MV-4-11 (cell line): ENCODE results near the gene TMEM135.

Experiments
- DNase-seq: peaks from one replicate; lab custom pipeline; 2025; lab: John Stamatoyannopoulos, UW

Gene TMEM135

DNA sequence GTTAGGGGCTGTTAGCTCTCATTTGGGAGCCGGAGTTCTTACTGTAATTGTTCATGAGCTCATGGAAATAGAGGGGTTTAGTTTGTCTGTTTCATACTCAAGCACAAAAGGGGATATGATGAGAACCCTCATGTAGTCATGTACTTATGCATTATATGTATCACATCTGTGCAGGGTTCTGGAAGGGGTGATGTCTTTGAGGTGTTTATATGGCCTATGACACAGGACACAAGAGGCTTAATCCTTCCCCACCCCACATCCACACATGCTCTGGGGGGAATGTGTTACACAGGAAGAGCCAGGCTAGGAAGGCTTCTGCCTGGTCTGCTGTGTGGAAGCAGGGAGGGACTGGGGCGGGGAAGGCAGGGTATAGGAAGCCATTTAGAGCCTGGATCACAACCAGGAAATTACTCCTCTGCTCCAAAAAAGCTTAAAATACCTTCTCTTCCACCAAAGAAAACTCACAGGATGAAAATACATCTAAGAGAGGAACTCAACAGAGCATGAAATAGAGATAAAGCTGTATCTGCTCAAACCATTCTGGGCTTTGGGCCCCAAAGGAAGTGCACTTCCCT, 316.1 kb downstream of the TMEM135 start:
- DNase-seq, result no peak

GRCh38 chr11:87355596-87355995, 317.9 kb downstream of the TMEM135 start:
- no peak for DNase-seq

GRCh38 chr11:87356428-87356827, 318.7 kb downstream of the TMEM135 start:
- DNase-seq, result no peak

DNA sequence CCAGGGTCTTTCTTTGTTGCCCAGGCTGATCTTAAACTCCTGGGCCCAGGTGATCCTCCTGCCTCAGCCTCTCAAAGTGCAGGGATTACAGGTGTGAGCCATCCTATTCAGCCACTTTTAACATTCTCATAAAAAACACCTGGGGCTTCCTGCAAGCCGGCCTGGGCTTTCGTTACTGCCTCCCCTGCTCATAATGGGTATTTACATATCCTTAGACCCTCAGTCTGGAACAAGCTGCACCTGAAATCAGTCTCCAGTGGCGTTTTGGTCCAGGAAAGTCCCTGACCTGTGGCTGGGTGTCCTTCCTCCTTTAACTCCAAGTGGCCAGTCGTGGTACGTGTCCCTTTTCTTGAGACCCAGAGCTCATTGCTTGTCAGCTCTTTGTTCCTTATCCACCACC, 320.7 kb downstream of the TMEM135 start:
- DNase-seq, result no peak

GRCh38 chr11:87359401-87359800, 321.7 kb downstream of the TMEM135 start:
- DNase-seq, result no peak

- no peak for DNase-seq
Measured at GRCh38 chr11:87361891-87362290, 324.2 kb downstream of the TMEM135 start.

GRCh38 chr11:87366346-87366745, 328.6 kb downstream of the TMEM135 start:
- no peak for DNase-seq

- no peak for DNase-seq
Measured at GRCh38 chr11:87366763-87367405, 329.1 kb downstream of the TMEM135 start.

DNA sequence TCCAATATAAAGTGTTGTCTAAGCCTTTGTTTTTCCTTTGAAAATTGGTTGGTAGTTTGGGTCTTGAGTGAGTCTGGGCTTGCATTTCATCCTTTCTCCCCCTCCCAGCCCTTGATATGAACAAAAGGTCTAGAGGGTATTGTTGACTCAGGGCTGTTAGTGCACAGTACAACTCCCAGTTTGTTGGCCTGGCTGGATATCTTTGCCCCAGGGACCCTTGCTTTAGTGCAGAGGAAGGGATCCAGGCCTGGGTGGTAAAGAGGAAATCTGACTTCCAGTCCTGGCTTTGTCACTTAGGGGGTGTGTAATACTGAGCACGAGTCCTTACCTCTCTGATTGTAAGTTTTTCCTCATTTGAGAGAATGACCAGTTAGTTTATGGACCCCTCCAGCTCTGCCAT, 330.4 kb downstream of the TMEM135 start:
- no peak for DNase-seq

GRCh38 chr11:87368858-87369480, 331.2 kb downstream of the TMEM135 start:
- no peak for DNase-seq

DNA sequence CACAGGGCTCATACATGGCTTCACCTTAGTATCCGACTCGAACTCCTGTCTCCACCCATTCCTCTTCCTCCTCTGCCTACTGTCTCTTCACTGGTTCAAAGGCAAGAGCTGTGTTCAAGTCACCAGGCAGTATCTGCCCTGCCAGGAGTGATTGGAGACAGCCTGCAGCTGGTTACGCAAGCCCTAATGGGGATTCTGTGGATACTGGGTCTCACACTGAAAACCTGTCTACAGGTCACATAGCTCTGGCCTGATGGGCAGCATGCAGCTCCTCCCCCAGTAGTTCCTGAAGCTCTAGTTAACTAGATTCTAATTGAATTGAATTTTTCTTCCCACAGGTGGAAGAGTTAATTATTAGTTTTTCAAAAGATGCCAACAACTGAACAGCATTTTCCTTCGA, 332.2 kb downstream of the TMEM135 start:
- no peak for DNase-seq

GRCh38 chr11:87372065-87372464, 334.3 kb downstream of the TMEM135 start:
- no peak for DNase-seq
